22Rv1 (cell line): ENCODE data around the gene LILRB3.
"Not testable (repeated sequence)": the region's sequence is repeated elsewhere in the genome, so short reads cannot be mapped to it uniquely, and the experiment has no call there.

Source experiments
- H3K27ac ChIP-seq: fragments of 450-650 bp; 2 replicates; pipeline ENCODE4 v1.5.1; 2017
- ZFX ChIP-seq: fragments of 450-650 bp; IDR thresholded peaks from 2 replicates; pipeline ENCODE4 v1.6.1; 2017; ENCODE audit warnings: antibody characterized with exemption, borderline replicate concordance
- TF ChIP-seq, protein P1 (sequence below): fragments of 450-650 bp; IDR thresholded peaks from 2 replicates; pipeline ENCODE4 v1.5.1; 2017; ENCODE audit warnings: mild to moderate bottlenecking

The LILRB3 gene

DNA sequence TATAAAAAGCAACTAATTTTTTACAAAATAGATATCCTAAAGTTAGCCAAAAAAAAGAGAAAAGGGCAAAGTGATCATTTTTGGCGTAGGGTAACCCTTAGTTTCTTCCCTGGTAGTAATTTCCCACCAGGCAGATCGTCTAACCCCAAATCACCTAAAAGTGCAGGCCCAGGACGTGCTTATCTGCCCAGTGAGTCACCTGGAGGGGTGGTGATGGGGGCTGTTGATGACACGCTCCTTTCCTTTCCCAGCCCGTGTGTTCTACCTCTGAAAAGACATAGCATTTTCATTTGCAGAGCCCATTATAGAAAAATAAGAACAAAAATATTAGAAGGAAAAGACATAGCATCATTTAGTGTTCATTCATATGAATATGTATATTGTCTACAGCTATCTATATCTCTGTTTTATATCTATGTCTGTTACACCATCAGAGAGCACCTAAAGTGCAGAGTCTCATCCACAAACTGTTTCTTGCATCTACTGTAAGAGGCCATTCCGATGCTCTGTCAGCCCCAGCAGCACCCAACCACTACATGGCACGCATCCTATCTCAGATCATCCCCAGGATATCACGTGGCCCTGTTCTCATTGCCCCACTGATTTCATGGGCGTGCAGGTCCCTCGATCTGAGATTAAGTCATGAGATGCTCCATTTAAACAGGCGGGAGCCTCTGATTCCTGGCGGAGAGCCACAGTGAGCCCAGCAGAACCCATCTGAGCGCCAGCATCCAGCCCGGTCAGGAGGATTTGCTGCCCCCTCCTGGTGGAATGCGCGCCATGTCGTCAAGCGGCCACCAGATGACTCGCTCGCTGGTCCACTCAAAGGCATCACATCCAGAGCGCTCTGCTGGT is 8.5 kb upstream of the LILRB3 start:
- no peak overlapping the region for H3K27ac ChIP-seq
- TF ChIP-seq, protein P1, sequence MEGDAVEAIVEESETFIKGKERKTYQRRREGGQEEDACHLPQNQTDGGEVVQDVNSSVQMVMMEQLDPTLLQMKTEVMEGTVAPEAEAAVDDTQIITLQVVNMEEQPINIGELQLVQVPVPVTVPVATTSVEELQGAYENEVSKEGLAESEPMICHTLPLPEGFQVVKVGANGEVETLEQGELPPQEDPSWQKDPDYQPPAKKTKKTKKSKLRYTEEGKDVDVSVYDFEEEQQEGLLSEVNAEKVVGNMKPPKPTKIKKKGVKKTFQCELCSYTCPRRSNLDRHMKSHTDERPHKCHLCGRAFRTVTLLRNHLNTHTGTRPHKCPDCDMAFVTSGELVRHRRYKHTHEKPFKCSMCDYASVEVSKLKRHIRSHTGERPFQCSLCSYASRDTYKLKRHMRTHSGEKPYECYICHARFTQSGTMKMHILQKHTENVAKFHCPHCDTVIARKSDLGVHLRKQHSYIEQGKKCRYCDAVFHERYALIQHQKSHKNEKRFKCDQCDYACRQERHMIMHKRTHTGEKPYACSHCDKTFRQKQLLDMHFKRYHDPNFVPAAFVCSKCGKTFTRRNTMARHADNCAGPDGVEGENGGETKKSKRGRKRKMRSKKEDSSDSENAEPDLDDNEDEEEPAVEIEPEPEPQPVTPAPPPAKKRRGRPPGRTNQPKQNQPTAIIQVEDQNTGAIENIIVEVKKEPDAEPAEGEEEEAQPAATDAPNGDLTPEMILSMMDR, result peak; percentile 99
- TF ChIP-seq ZFX, result no peak

DNA sequence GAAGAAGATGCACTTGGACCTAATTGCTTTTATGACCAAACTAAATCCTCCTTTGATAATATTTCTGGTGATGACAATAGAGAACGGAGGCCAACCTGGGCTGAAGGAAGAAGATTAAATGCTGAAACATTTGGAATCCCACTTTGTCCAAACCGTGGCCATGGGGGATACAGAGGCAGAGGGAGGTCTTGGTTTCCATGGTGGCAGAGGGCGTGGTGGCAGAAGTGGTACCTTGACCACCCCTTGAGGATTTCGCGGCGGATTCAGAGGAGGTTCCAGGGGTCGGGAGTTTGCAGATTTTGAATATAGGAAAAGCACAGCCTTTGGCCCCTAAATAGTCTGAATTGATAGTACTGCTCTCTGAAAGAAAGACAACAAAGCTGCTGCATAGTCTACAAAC is 7.2 kb upstream of the LILRB3 start:
- no peak overlapping the region for H3K27ac ChIP-seq
- TF ChIP-seq, protein P1, result no peak
- TF ChIP-seq ZFX, result no peak

DNA sequence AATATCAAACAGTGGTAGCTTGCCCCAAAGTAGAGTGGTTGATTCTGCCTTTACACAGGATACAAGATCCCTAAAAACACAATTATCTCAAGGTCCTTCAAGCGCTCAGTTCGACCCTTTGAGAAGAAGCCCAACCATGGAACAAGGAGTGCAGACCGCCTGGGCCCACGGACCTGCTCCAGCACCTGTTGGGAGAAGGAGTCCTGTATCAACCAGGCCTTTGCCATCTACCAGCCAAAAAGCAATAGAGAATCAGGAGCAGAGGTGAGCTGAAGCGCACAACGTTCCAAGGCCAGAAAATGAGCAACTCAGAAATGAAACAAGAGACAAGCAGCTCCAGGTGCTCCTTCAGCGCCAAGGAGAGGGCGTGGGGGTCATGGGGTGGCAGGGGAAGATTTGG is 6.3 kb upstream of the LILRB3 start:
- TF ChIP-seq ZFX, result no peak
- TF ChIP-seq, protein P1, result no peak

GRCh38 chr19:54224619-54225018 is 1.8 kb upstream of the LILRB3 start:
- not testable (repeated sequence) for H3K27ac ChIP-seq

More for the DNA sequence above, 6.3 kb upstream of the LILRB3 start:
- no peak overlapping the region for H3K27ac ChIP-seq

- not testable (repeated sequence) for H3K27ac ChIP-seq
These were observed 1.1 kb upstream of the LILRB3 start for GRCh38 chr19:54223937-54224281.

DNA sequence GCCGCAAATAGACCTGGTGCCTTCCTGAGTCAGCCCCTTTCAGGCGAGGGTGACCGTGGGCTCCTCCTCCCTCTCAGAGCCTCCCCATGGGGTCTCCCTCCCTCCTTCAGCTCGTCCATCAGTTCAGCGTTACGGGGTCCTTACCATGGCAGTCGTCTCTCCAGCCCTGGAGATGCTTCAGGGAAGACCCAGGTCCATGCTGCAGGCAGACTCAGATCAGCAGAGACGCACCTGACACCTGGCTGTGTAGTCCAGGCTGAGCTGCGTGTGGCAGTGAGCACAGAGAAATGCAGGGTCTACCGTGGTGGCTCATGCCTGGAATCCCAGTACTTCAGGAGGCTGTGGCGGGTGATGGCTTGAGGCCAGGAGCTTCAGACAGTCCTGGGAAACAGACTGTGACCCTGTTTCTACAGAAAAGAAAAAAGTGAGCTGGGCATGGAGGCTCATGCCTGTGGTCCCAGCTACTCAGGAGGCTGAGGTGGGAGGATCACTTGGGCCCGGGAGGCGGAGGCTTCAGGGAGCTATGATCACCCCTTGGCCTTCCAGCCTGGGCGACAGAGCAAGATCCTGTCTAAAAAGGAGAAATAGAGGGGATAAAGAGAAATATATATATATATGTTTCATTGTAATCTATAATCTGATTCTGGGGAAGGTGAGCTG is 600 bp upstream of the LILRB3 start:
- not testable (repeated sequence) for H3K27ac ChIP-seq

- H3K27ac ChIP-seq, result not testable (repeated sequence)
These were observed 860 bp downstream of the LILRB3 start for GRCh38 chr19:54221947-54222346.

DNA sequence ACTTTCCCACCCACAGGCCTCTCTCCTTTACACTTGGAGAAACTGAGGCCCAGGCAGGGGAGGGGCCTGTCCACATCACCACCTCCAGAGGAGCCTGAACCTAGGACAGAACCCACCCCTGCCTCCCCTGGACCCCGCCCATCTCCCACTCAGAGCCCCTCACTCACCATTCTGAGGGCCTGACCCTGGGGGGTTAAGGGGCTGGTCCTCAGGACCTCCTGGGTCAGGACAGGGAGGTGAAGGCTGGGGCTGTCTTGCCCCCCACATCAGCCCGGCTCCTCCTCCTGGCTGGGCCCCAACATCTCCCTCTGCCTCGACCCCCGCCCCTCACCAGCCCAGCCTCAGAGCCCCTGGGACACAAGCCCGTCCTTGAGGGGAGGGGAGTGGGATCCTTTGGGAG is 3.1 kb downstream of the LILRB3 start:
- H3K27ac ChIP-seq, result not testable (repeated sequence)

GRCh38 chr19:54218960-54219661 is 3.7 kb downstream of the LILRB3 start:
- no peak overlapping the region for H3K27ac ChIP-seq
- no peak for TF ChIP-seq ZFX
- TF ChIP-seq, protein P1, result no peak

DNA sequence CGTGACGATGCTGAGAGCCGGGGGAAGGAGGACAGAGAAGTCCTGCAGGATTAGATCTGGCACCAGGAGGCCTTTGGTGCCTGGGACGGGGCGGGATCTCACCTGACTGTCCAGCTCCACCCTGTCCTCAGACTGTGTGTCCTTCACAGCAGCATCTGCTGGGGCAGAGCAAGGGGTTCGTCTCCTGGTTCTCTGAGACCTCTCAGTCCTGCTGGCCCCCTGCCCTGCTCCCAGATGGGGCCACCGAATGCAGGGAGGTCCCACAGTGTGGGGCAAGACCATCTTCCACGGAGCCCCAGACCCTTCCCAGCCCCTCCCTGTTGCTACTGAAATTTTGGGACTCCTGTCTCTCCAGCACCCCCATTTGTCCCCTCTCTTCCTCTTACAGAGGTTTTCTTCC is 4.5 kb downstream of the LILRB3 start:
- TF ChIP-seq ZFX, result no peak
- TF ChIP-seq, protein P1, result no peak
- no peak overlapping the region for H3K27ac ChIP-seq

GRCh38 chr19:54217517-54218247 is 5.1 kb downstream of the LILRB3 start:
- H3K27ac ChIP-seq, result not testable (repeated sequence)
